Measurements from ENCODE around the gene FBXL17. TPM values are rescaled to one million over a fixed set of nuclear protein-coding genes. Genes with fewer than 3 reads are reported as not detected.

Gene FBXL17
- total and polyA plus RNA-seq, 2 experiments from 2014 or later = 1.8 to 13.1 TPM

- Histone ChIP-seq H3K4me1 (ENCODE audit: insufficient read depth) (peaks cover 24% of the 10 kb centered on the region), H3K9me2 (ENCODE audit: insufficient read depth) (no peaks in the 10 kb centered on the region), H4K20me1 (ENCODE audit: insufficient read depth) (no peaks in the 10 kb centered on the region), H3K36me3 (ENCODE audit: low read depth) (no peaks in the 10 kb centered on the region), H3K4me2 (ENCODE audit: unreplicated experiment) (no peak overlapping the region), H3K9ac (no peak overlapping the region), H3K4me3 (no peak overlapping the region), H3F3A (ENCODE audit: insufficient read depth) (no peaks in the 10 kb centered on the region), H2AFZ (no peak overlapping the region), H3K79me2 (ENCODE audit: insufficient read depth) (no peaks in the 10 kb centered on the region), H3K27ac (no peak overlapping the region), H3K27me3 (replicated peaks; ENCODE audit: insufficient read depth) (no peaks in the 10 kb centered on the region), H3K9me3 (ENCODE audit: low read depth) (no peaks in the 10 kb centered on the region)
- TF ChIP-seq EZH2 (IDR thresholded peaks at IDR 0.05; ENCODE audit: insufficient read depth, poor library complexity, severe bottlenecking) = no peak
- TF ChIP-seq EZH2phosphoT487 (IDR thresholded peaks at IDR 0.05; ENCODE audit: insufficient read depth, low read depth) = no peak
- DNase-seq = no peak
- in situ Hi-C loops (cut with MboI) = no loop called here
- 86 to 89% methylated on average over 7 of the region's 7 CpGs for WGBS, 2 experiments (ENCODE audit: low coverage in 1 of 2, low lambda C conversion rate in 2 of 2, missing lambda C conversion rate in 2 of 2)
Observed at GRCh38 chr5:107814183-107814827, 567.6 kb downstream of the FBXL17 start.

DNA sequence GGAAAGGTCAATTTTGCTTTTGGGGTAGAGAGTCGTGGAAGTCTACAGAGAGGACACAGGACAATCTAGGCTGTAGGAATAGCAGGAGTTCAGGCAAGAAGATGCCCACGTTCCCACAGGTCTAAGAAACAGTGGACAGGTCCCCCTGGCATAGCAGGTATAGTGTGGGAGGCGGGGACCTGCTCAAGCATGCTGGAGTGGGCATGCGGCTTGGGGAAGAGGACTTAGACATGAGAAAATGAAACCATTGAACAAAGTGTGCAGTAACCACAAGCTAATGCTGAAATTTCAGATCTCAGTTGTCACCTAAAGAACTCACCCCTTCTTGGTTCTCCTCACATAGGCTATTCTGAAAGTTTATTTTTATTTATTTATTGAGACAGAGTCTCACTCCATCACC, 568.3 kb downstream of the FBXL17 start:
- H3K4me3 ChIP-seq = no peak overlapping the region
- WGBS, 2 experiments (ENCODE audit: low coverage in 1 of 2, low lambda C conversion rate in 2 of 2, missing lambda C conversion rate in 2 of 2) = 76 to 85% methylated on average over 4 of the region's 4 CpGs
- H3K4me1 ChIP-seq (ENCODE audit: insufficient read depth) = peaks cover 32% of the 10 kb centered on the region
- no peaks in the 10 kb centered on the region for H3K79me2 ChIP-seq (ENCODE audit: insufficient read depth)
- DNase-seq = no peak
- no peaks in the 10 kb centered on the region for H3K9me2 ChIP-seq (ENCODE audit: insufficient read depth)
- no peaks in the 10 kb centered on the region for H3K9me3 ChIP-seq (ENCODE audit: low read depth)
- no peak overlapping the region for H3K27ac ChIP-seq
- H3K4me2 ChIP-seq (ENCODE audit: unreplicated experiment) = no peak overlapping the region
- no peaks in the 10 kb centered on the region for H3K27me3 ChIP-seq (replicated peaks; ENCODE audit: insufficient read depth)
- H3K36me3 ChIP-seq (ENCODE audit: low read depth) = no peaks in the 10 kb centered on the region
- H3K9ac ChIP-seq = no peak overlapping the region
- TF ChIP-seq EZH2 (IDR thresholded peaks at IDR 0.05; ENCODE audit: insufficient read depth, poor library complexity, severe bottlenecking) (no peak), EZH2phosphoT487 (IDR thresholded peaks at IDR 0.05; ENCODE audit: insufficient read depth, low read depth) (no peak)
- in situ Hi-C loops (cut with MboI) = no loop called here
- no peaks in the 10 kb centered on the region for H4K20me1 ChIP-seq (ENCODE audit: insufficient read depth)
- no peaks in the 10 kb centered on the region for H3F3A ChIP-seq (ENCODE audit: insufficient read depth)
- no peak overlapping the region for H2AFZ ChIP-seq

GRCh38 chr5:107812570-107813141, 569.2 kb downstream of the FBXL17 start:
- Histone ChIP-seq H3K9me3 (ENCODE audit: low read depth) (no peaks in the 10 kb centered on the region), H3F3A (ENCODE audit: insufficient read depth) (no peaks in the 10 kb centered on the region), H2AFZ (0 out of 2 replicates have a peak overlapping the region, but pooled peaks have one; percentile 39), H3K9me2 (ENCODE audit: insufficient read depth) (no peaks in the 10 kb centered on the region), H3K4me1 (ENCODE audit: insufficient read depth) (peaks cover 32% of the 10 kb centered on the region), H3K4me3 (no peak overlapping the region), H3K9ac (no peak overlapping the region), H3K4me2 (ENCODE audit: unreplicated experiment) (peak overlapping the region; percentile 65), H3K27ac (peak overlapping the region; percentile 19; the same call in 1 of the 2 replicates), H4K20me1 (ENCODE audit: insufficient read depth) (no peaks in the 10 kb centered on the region), H3K36me3 (ENCODE audit: low read depth) (no peaks in the 10 kb centered on the region), H3K27me3 (replicated peaks; ENCODE audit: insufficient read depth) (no peaks in the 10 kb centered on the region), H3K79me2 (ENCODE audit: insufficient read depth) (no peaks in the 10 kb centered on the region)
- peak; percentile 77 for DNase-seq
- in situ Hi-C loops (cut with MboI) = no loop called here
- whole genome bisulfite sequencing, 2 experiments (ENCODE audit: low coverage in 1 of 2, low lambda C conversion rate in 2 of 2, missing lambda C conversion rate in 2 of 2) = 69 to 72% methylated on average over 8 of the region's 8 CpGs
- TF ChIP-seq EZH2 (IDR thresholded peaks at IDR 0.05; ENCODE audit: insufficient read depth, poor library complexity, severe bottlenecking) = no peak
- TF ChIP-seq EZH2phosphoT487 (IDR thresholded peaks at IDR 0.05; ENCODE audit: insufficient read depth, low read depth) = no peak

GRCh38 chr5:107809201-107810034, 572.5 kb downstream of the FBXL17 start:
- TF ChIP-seq EZH2phosphoT487 (IDR thresholded peaks at IDR 0.05; ENCODE audit: insufficient read depth, low read depth) (no peak), EZH2 (IDR thresholded peaks at IDR 0.05; ENCODE audit: insufficient read depth, poor library complexity, severe bottlenecking) (no peak)
- H3F3A ChIP-seq (ENCODE audit: insufficient read depth) = no peaks in the 10 kb centered on the region
- no peaks in the 10 kb centered on the region for H3K27me3 ChIP-seq (replicated peaks; ENCODE audit: insufficient read depth)
- no peaks in the 10 kb centered on the region for H3K9me3 ChIP-seq (ENCODE audit: low read depth)
- H3K79me2 ChIP-seq (ENCODE audit: insufficient read depth) = no peaks in the 10 kb centered on the region
- no peak overlapping the region for H3K27ac ChIP-seq
- H3K9me2 ChIP-seq (ENCODE audit: insufficient read depth) = no peaks in the 10 kb centered on the region
- peak; percentile 46 for DNase-seq
- no peak overlapping the region for H3K4me3 ChIP-seq
- in situ Hi-C loops (cut with MboI) = no loop called here
- no peaks in the 10 kb centered on the region for H4K20me1 ChIP-seq (ENCODE audit: insufficient read depth)
- H2AFZ ChIP-seq = no peak overlapping the region
- peaks cover 40% of the 10 kb centered on the region for H3K4me1 ChIP-seq (ENCODE audit: insufficient read depth)
- 39 to 42% methylated on average over 4 of the region's 4 CpGs for WGBS, 2 experiments (ENCODE audit: low coverage in 1 of 2, low lambda C conversion rate in 2 of 2, missing lambda C conversion rate in 2 of 2)
- no peak overlapping the region for H3K4me2 ChIP-seq (ENCODE audit: unreplicated experiment)
- H3K9ac ChIP-seq = no peak overlapping the region
- H3K36me3 ChIP-seq (ENCODE audit: low read depth) = no peaks in the 10 kb centered on the region

Small RNAs within 50 kb of the gene (small RNA-seq; reads per million reads assigned to genes)
- not detected for gene RN7SKP122 (ENCODE audit: low read depth, low replicate concordance)

Data from GM23248 (cell line).